Epidermal melanocyte (primary cell): Measurements from ENCODE around the gene GREB1.
A peak's percentile ranks its signal among the peaks of the same experiment; 100 is the strongest.

Experiments
- DNase-seq: peaks from one replicate; pipeline ENCODE4 v3.0.0; 2011; ENCODE audit warnings: low spot score; ENCODE audit not compliant: insufficient read length

Gene GREB1

GRCh38 chr2:11598228-11598731 lies 64.4 kb downstream of the GREB1 start:
- no peak for DNase-seq

GRCh38 chr2:11602563-11603204 lies 68.8 kb downstream of the GREB1 start:
- DNase-seq = no peak

- no peak for DNase-seq
Observed at GRCh38 chr2:11610624-11611242, 76.9 kb downstream of the GREB1 start.

- DNase-seq = no peak
Observed at GRCh38 chr2:11611251-11611650, 77.4 kb downstream of the GREB1 start.

- DNase-seq = no peak
Observed at GRCh38 chr2:11612553-11613215, 78.8 kb downstream of the GREB1 start.

GRCh38 chr2:11613297-11613696 lies 79.5 kb downstream of the GREB1 start:
- DNase-seq = no peak

- DNase-seq = no peak
Observed at GRCh38 chr2:11615209-11615608, 81.4 kb downstream of the GREB1 start.

GRCh38 chr2:11616097-11616687 lies 82.3 kb downstream of the GREB1 start:
- DNase-seq = no peak

GRCh38 chr2:11616851-11617415 lies 83.1 kb downstream of the GREB1 start:
- no peak for DNase-seq

- no peak for DNase-seq
Observed at GRCh38 chr2:11617527-11617926, 83.7 kb downstream of the GREB1 start.

GRCh38 chr2:11617984-11618707 lies 84.3 kb downstream of the GREB1 start:
- no peak for DNase-seq

- DNase-seq = no peak
Observed at GRCh38 chr2:11618708-11619062, 84.8 kb downstream of the GREB1 start.

- peak; percentile 53 for DNase-seq
Observed at GRCh38 chr2:11621410-11621809, 87.6 kb downstream of the GREB1 start.

- DNase-seq = no peak
Observed at GRCh38 chr2:11622611-11623010, 88.8 kb downstream of the GREB1 start.

GRCh38 chr2:11624893-11625292 lies 91.0 kb downstream of the GREB1 start:
- no peak for DNase-seq

- no peak for DNase-seq
Observed at GRCh38 chr2:11625671-11626070, 91.8 kb downstream of the GREB1 start.

GRCh38 chr2:11628675-11629074 lies 94.8 kb downstream of the GREB1 start:
- DNase-seq = no peak

- no peak for DNase-seq
Observed at GRCh38 chr2:11629215-11629614, 95.4 kb downstream of the GREB1 start.

GRCh38 chr2:11629851-11630250 lies 96.0 kb downstream of the GREB1 start:
- no peak for DNase-seq

- DNase-seq = no peak
Observed at GRCh38 chr2:11630855-11631254, 97.0 kb downstream of the GREB1 start.

GRCh38 chr2:11631462-11631861 lies 97.6 kb downstream of the GREB1 start:
- no peak for DNase-seq
